NCI-H2227 (cell line): Measurements from ENCODE around the gene BNIP3.
"Not testable (repeated sequence)": the region's sequence is repeated elsewhere in the genome, so short reads cannot be mapped to it uniquely, and the experiment has no call there.

Source experiments
- DNase-seq: peaks from one replicate; lab custom pipeline; 2025; ENCODE audit not compliant: unreplicated experiment; lab: John Stamatoyannopoulos, UW

BNIP3 gene

DNA sequence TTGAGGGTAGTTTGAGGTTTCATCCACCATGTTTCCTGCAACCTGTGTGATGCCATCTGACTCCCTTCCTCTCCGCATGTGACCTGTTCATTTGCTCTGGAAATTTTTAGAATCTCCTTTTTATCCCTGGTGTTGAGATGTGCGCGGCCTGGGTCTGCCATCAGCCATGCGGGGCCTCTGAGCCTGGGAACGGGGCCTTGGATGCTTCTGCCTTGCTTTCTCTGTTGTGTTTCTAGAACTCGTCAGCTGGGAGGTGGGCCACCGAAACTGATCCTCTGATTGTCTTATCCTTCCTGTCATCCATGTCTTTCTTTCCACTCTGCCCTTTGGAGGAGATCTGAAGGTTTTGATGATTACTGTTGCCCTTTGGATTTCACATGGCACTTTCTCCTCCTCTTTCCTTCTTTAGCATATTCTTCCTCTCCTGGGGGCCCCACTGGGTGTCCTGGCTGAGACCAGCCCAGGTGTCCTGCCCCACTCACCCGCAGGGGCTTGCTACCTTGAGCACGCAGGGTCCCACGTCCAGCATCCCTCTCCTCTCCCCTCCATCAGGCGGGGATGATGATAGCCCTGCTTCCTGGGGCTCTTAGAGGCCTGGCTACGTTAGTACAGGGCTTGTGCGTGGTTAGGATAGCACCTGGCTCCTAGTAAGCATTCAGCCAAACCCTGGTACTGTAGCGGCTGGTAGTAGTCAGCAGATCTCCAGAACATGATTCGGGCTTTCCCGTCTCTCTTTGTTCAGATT lies 51.0 kb downstream of the BNIP3 start:
- DNase-seq, result no peak

DNA sequence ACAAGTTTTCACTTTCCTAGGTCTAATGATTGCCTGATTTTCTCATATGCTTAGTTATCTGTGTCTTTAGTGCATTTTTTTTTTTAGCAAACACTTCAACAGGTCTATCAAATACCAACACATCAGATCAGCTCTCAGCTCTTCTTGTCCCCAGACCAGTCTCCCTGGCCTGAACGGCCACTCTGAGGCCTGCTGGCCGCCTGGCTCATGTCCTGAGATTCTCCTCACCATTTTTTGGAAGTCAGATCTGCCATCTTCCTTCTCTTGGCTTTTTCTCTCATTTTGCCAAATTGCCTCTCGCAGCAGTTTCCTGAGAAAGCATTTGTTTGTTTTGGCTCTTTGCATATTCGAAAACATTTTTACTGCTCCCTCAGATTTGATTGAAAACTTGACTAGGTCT lies 51.6 kb downstream of the BNIP3 start:
- DNase-seq, result no peak

GRCh38 chr10:131929122-131929845 lies 52.4 kb downstream of the BNIP3 start:
- no peak for DNase-seq

- DNase-seq, result no peak
Observed at GRCh38 chr10:131928248-131929095, 53.3 kb downstream of the BNIP3 start.

DNA sequence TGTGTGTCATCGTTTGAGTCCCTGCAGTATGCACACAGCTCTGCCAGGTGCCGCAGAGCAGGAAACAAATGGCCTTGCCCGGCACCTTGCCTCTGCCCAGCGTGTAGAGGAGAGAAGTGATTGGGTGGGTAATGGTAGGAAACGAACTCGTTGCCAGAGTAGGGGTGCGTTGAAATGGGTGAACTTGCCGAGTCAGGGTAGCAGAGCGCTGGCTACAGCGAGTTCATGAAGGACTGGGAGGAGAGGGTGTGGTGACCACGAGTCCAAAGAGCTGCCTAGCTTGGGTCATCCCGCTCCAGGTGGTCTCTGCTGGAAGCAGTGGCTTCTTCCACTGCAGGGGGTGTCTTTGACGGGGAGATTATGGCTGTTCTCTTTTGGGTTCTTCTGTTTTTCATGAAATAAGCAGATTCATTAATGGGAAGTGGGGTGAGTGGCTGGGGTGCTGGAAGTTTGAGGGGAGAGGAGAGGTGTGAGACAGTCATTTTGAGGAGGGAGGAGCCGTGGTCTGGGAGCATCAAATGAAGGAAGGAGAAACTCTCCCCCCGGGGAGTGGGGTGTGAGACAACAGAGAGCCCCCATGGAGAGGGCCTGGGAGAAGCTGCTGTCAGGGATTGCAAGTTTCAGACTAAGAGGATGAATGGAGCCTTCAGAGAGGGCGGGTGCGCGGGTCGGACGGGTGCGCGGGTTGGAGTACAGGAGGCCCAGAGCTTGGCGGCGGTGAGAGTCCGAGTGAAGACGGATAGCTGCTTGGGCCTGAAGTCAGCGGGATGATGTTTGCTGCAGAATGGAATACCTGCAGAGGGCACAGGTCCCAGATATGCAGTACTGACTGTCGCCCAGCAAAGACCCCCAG lies 54.8 kb downstream of the BNIP3 start:
- DNase-seq, result no peak

DNA sequence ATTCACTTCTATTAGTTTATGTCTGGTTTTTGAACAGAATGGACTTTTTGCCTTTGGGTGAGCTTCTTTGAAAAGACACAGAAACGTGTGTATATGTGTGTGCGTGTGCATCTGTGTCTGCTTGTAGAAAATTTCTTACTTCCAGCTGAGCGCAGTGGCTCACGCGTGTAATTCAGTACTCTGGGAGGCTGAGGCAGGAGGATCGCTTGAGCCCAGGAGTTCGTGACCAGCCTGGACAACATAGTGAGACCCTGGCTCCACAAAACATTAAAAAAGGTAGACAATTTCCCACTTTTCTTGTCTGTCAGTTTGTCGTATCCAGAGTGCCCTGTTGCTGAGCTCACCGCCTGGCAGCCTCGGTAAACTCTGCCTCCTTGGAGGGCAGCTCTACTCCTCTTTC lies 55.5 kb downstream of the BNIP3 start:
- no peak for DNase-seq

- DNase-seq, result no peak
Observed at GRCh38 chr10:131925716-131926115, 56.0 kb downstream of the BNIP3 start.

GRCh38 chr10:131925011-131925649 lies 56.6 kb downstream of the BNIP3 start:
- no peak for DNase-seq

DNA sequence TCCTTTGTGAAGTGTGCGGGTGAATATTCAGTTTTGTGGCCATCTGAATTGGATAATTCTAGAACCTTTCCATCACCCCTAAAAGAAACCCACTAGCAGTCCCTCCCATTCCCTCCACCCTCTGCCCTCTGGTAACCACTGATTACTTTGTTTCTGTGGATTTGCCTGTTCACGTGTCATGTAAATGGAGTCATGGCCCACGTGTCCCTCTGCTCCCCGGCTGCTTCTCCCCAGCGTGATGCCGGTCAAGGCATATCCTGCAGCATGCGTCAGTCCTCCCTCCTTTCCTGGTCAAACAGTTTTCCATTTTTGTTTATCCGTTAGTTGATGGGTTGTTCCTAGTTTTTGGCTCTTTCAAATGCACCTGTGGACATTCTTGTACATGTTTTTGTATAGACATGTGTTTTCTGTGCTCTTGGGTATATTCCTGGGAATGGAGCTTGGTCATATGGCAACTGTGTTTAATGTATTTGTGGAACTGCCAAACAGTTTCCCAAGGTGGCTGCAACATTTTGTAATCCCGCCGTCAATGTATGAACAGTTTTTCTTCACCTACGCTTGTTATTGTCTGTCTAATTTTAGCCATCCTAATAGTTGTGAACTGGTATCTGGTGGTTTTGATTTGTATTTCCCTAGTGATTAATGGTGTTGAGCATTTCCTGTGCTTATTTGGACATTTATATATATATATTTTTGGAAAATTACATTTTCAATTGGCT lies 58.5 kb downstream of the BNIP3 start:
- no peak for DNase-seq

- DNase-seq, result no peak
Observed at GRCh38 chr10:131921184-131921583, 60.5 kb downstream of the BNIP3 start.

GRCh38 chr10:131920693-131921092 lies 61.0 kb downstream of the BNIP3 start:
- no peak for DNase-seq

- no peak for DNase-seq
Observed at GRCh38 chr10:131920151-131920550, 61.6 kb downstream of the BNIP3 start.

DNA sequence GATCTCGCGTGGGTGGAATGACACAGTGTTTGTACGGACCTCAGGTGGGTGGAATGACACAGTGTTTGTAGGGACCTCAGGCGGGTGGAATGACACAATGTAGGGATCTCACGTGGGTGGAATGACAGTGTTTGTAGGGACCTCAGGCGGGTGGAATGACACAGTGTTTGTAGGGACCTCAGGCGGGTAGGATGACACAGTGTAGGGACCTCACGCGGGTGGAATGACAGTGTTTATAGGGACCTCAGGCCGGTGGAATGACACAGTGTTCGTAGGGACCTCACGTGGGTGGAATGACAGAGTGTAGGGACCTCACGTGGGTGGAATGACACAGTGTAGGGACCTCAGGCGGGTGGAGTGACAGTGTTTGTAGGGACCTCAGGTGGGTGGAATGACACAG lies 62.3 kb downstream of the BNIP3 start:
- DNase-seq, result not testable (repeated sequence)
